ENCODE results near the gene MED15. TPM values are rescaled to one million over a fixed set of nuclear protein-coding genes. Genes with fewer than 3 reads are reported as not detected.

MED15 gene
- total and polyA plus RNA-seq, 12 donors: 22.5 to 203 (median 82.2) TPM

DNA sequence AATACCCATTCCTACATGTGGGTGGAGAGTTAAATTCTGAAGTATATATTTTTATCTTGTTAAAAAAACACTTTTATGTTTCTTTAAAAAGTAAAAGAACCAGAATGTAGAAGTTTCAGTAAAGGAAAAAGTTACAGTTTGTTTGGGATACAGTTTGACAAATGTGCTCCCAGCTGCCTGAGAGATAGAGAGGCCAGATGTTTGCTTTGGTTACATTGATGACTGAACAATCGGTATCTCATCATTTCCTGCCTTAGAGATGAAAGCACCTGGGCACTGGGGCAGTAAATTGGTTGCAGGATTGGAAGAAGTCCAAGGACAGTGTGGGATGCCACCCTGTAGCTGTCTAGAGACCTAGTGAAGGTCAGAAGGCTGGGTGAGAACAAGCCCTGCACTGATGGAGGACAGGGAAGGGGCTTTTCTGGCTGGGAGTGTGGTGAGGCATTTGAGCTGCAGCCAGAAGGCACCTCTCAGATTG lies 16.6 kb downstream of the MED15 start:
- peaks cover 40 to 52% of the 10 kb centered on the region in 2 donors for H3K4me1 ChIP-seq (replicated peaks in 1 of 2)
- no peak for TF ChIP-seq POLR2A (IDR thresholded peaks at IDR 0.05)
- TF ChIP-seq CTCF (IDR thresholded peaks at IDR 0.05): no peak
- no peaks in the 10 kb centered on the region for H3K9me3 ChIP-seq (replicated peaks in 1 of 3)
- peak in 2 of 7 donors; percentile 41 to 63 for DNase-seq
- intact Hi-C loops (cut with DNase I): loop anchor here in 1 of 2 donors (5.0 kb wide), 1 partner anchor 33 kb away; no protein-coding TSS in a partner anchor
- 3 to 10% (median 6%) methylated on average over 1 of the region's 1 CpG for WGBS, 4 donors
- H3K36me3 ChIP-seq (replicated peaks in 1 of 2): peaks cover 0 to 21% of the 10 kb centered on the region in 2 donors
- H3K27ac ChIP-seq: peak overlapping the region in 4 of 5 donors; percentile 27 to 71 (median 67)
- H3K4me3 ChIP-seq: no peak overlapping the region
- no peaks in the 10 kb centered on the region for H3K27me3 ChIP-seq

- H3K27ac ChIP-seq: peak overlapping the region in 2 of 5 donors; percentile 18 to 71
- peaks cover 0 to 13% of the 10 kb centered on the region in 2 donors for H3K36me3 ChIP-seq (replicated peaks in 1 of 2)
- peaks cover 32 to 46% of the 10 kb centered on the region in 2 donors for H3K4me1 ChIP-seq (replicated peaks in 1 of 2)
- DNase-seq: no peak
- H3K27me3 ChIP-seq: no peaks in the 10 kb centered on the region
- no peak for TF ChIP-seq CTCF (IDR thresholded peaks at IDR 0.05)
- WGBS, 4 donors: 93 to 98% (median 95%) methylated on average over 7 of the region's 7 CpGs
- no peaks in the 10 kb centered on the region for H3K9me3 ChIP-seq (replicated peaks in 1 of 3)
- no peak overlapping the region for H3K4me3 ChIP-seq
- intact Hi-C loops (cut with DNase I): no loop called here
These were observed 17.6 kb downstream of the MED15 start for GRCh38 chr22:20525048-20525447.

DNA sequence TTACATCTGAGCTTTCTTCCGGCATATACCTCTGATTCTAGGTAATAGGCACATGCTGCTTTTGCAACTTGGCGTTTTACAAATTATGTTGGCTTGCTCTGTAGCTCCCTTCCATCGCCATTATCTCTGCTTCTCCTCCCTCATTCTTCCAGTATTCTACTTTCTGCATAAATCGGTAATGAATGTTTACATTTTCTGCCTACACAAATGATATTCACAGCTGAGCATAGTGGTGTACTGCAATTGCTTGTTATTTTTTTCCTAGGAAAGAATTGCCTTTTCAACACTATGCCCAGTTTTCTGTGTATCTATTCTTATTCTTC lies 18.9 kb downstream of the MED15 start:
- Histone ChIP-seq H3K9me3 (replicated peaks in 1 of 3) (no peaks in the 10 kb centered on the region), H3K4me1 (replicated peaks in 1 of 2) (peaks cover 38 to 52% of the 10 kb centered on the region in 2 donors), H3K4me3 (no peak overlapping the region), H3K36me3 (replicated peaks in 1 of 2) (peaks cover 0 to 7% of the 10 kb centered on the region in 2 donors), H3K27ac (peak overlapping the region in 3 of 5 donors; percentile 43 to 52 (median 48)), H3K27me3 (no peaks in the 10 kb centered on the region)
- intact Hi-C loops (cut with DNase I): no loop called here
- TF ChIP-seq CTCF (IDR thresholded peaks at IDR 0.05) (no peak), POLR2A (IDR thresholded peaks at IDR 0.05) (no peak)
- 83 to 87% (median 84%) methylated on average over 4 of the region's 4 CpGs for WGBS, 4 donors
- DNase-seq: no peak

GRCh38 chr22:20526628-20527355 lies 19.4 kb downstream of the MED15 start:
- intact Hi-C loops (cut with DNase I): no loop called here
- H3K4me1 ChIP-seq (replicated peaks in 1 of 2): peaks cover 44 to 57% of the 10 kb centered on the region in 2 donors

More at GRCh38 chr22:20526628-20527355, 19.4 kb downstream of the MED15 start:
- no peak for DNase-seq
- 72 to 78% (median 76%) methylated on average over 6 of the region's 6 CpGs for WGBS, 4 donors
- no peak overlapping the region for H3K4me3 ChIP-seq
- H3K9me3 ChIP-seq (replicated peaks in 1 of 3): no peaks in the 10 kb centered on the region
- TF ChIP-seq CTCF (IDR thresholded peaks at IDR 0.05): no peak
- no peak for TF ChIP-seq POLR2A (IDR thresholded peaks at IDR 0.05)
- H3K36me3 ChIP-seq (replicated peaks in 1 of 2): peaks cover 0 to 7% of the 10 kb centered on the region in 2 donors
- H3K27me3 ChIP-seq: no peaks in the 10 kb centered on the region
- peak overlapping the region in 4 of 5 donors; percentile 3 to 52 (median 46) for H3K27ac ChIP-seq
